ENCODE results near the gene NT5DC2.

Gene NT5DC2

GRCh38 chr3:52480768-52481715, 52.6 kb downstream of the NT5DC2 start:
- H3K4me3 ChIP-seq = no peak overlapping the region
- no peak for TF ChIP-seq POLR2AphosphoS5 (IDR thresholded peaks at IDR 0.05; ENCODE audit: borderline replicate concordance, low read depth, low read length)
- H3K9ac ChIP-seq (ENCODE audit: insufficient read length) = no peak overlapping the region
- H3K27ac ChIP-seq = no peak overlapping the region
- H3K36me3 ChIP-seq (ENCODE audit: insufficient read depth, low read length) = peaks cover 5% of the 10 kb centered on the region; the same call in 1 of the 2 replicates
- no peak for DNase-seq (ENCODE audit: low read depth, low spot score)
- no peaks in the 10 kb centered on the region for H3K9me3 ChIP-seq (ENCODE audit: low read depth, low read length)

GRCh38 chr3:52479877-52480575, 53.6 kb downstream of the NT5DC2 start:
- Histone ChIP-seq H3K9me3 (ENCODE audit: low read depth, low read length) (no peaks in the 10 kb centered on the region), H3K4me3 (no peak overlapping the region), H3K36me3 (ENCODE audit: insufficient read depth, low read length) (peaks cover 9% of the 10 kb centered on the region; the same call in 1 of the 2 replicates), H3K9ac (ENCODE audit: insufficient read length) (no peak overlapping the region), H3K27ac (no peak overlapping the region)
- DNase-seq (ENCODE audit: low read depth, low spot score) = no peak
- no peak for TF ChIP-seq FOXP2 (optimal IDR thresholded peaks at IDR 0.05; ENCODE audit: control extremely low read depth, extremely low read length, insufficient read depth)

- Histone ChIP-seq H3K4me3 (no peak overlapping the region), H3K27ac (no peak overlapping the region), H3K36me3 (ENCODE audit: insufficient read depth, low read length) (peaks cover 9% of the 10 kb centered on the region; the same call in 1 of the 2 replicates), H3K9ac (ENCODE audit: insufficient read length) (no peak overlapping the region), H3K9me3 (ENCODE audit: low read depth, low read length) (no peaks in the 10 kb centered on the region)
- DNase-seq (ENCODE audit: low read depth, low spot score) = no peak
- TF ChIP-seq POLR2AphosphoS5 (IDR thresholded peaks at IDR 0.05; ENCODE audit: borderline replicate concordance, low read depth, low read length) (no peak), EZH2 (IDR thresholded peaks at IDR 0.05) (no peak), FOXP2 (optimal IDR thresholded peaks at IDR 0.05; ENCODE audit: control extremely low read depth, extremely low read length, insufficient read depth) (no peak)
These were observed 54.4 kb downstream of the NT5DC2 start for GRCh38 chr3:52479037-52479876.

- no peak overlapping the region for H3K4me3 ChIP-seq
- no peak overlapping the region for H3K27ac ChIP-seq
- H3K9ac ChIP-seq (ENCODE audit: insufficient read length) = no peak overlapping the region
- H3K36me3 ChIP-seq (ENCODE audit: insufficient read depth, low read length) = peaks cover 13% of the 10 kb centered on the region; the same call in 1 of the 2 replicates
- DNase-seq (ENCODE audit: low read depth, low spot score) = no peak
- no peak for TF ChIP-seq POLR2AphosphoS5 (IDR thresholded peaks at IDR 0.05; ENCODE audit: borderline replicate concordance, low read depth, low read length)
- TF ChIP-seq EZH2 (IDR thresholded peaks at IDR 0.05) = no peak
- no peak for TF ChIP-seq FOXP2 (optimal IDR thresholded peaks at IDR 0.05; ENCODE audit: control extremely low read depth, extremely low read length, insufficient read depth)
- no peaks in the 10 kb centered on the region for H3K9me3 ChIP-seq (ENCODE audit: low read depth, low read length)
These were observed 55.9 kb downstream of the NT5DC2 start for GRCh38 chr3:52477796-52478095.

- Histone ChIP-seq H3K4me3 (no peak overlapping the region), H3K9ac (ENCODE audit: insufficient read length) (no peak overlapping the region), H3K27ac (no peak overlapping the region), H3K36me3 (ENCODE audit: insufficient read depth, low read length) (peaks cover 15% of the 10 kb centered on the region; the same call in 1 of the 2 replicates), H3K9me3 (ENCODE audit: low read depth, low read length) (no peaks in the 10 kb centered on the region)
- no peak for DNase-seq (ENCODE audit: low read depth, low spot score)
- no peak for TF ChIP-seq EZH2 (IDR thresholded peaks at IDR 0.05)
These were observed 56.4 kb downstream of the NT5DC2 start for GRCh38 chr3:52477076-52477795.

All from SK-N-MC (cell line).